CD4-positive, alpha-beta T cell treated with Interleukin-12 subunit alpha and Interleukin-12 subunit beta, for 1 hour (primary cell): Measurements from ENCODE around the gene CLDN16.

Experiments used
- DNase-seq: peaks from one replicate; pipeline ENCODE4 v3.0.0-alpha.2; 2020

CLDN16 gene

GRCh38 chr3:190387578-190388213, at the start of gene CLDN16:
CLDN16 (plus strand) TSS chr3:190388163; CDS start chr3:190388330, 167 bp downstream.
- no peak for DNase-seq

GRCh38 chr3:190338717-190339116, 49.2 kb upstream of the CLDN16 start:
- DNase-seq: no peak

- DNase-seq: no peak
Observed at GRCh38 chr3:190339130-190339529, 48.8 kb upstream of the CLDN16 start.

GRCh38 chr3:190340071-190340470, 47.9 kb upstream of the CLDN16 start:
- DNase-seq: no peak

- DNase-seq: no peak
Observed at GRCh38 chr3:190345027-190345821, 42.7 kb upstream of the CLDN16 start.

- DNase-seq: no peak
Observed at GRCh38 chr3:190345878-190346277, 42.1 kb upstream of the CLDN16 start.

- no peak for DNase-seq
Observed at GRCh38 chr3:190346541-190346940, 41.4 kb upstream of the CLDN16 start.

GRCh38 chr3:190352861-190353457, 35.0 kb upstream of the CLDN16 start:
- no peak for DNase-seq

- DNase-seq: no peak
Observed at GRCh38 chr3:190356246-190356645, 31.7 kb upstream of the CLDN16 start.

- no peak for DNase-seq
Observed at GRCh38 chr3:190357468-190357867, 30.5 kb upstream of the CLDN16 start.

GRCh38 chr3:190359813-190360212, 28.1 kb upstream of the CLDN16 start:
- DNase-seq: no peak

- no peak for DNase-seq
Observed at GRCh38 chr3:190360228-190360627, 27.7 kb upstream of the CLDN16 start.

GRCh38 chr3:190361791-190362190, 26.2 kb upstream of the CLDN16 start:
- DNase-seq: no peak

GRCh38 chr3:190362258-190362657, 25.7 kb upstream of the CLDN16 start:
- DNase-seq: no peak

GRCh38 chr3:190366133-190366532, 21.8 kb upstream of the CLDN16 start:
- DNase-seq: no peak

GRCh38 chr3:190368881-190369280, 19.1 kb upstream of the CLDN16 start:
- no peak for DNase-seq

- DNase-seq: no peak
Observed at GRCh38 chr3:190369668-190370295, 18.2 kb upstream of the CLDN16 start.

GRCh38 chr3:190370369-190370768, 17.6 kb upstream of the CLDN16 start:
- DNase-seq: no peak

GRCh38 chr3:190371152-190371551, 16.8 kb upstream of the CLDN16 start:
- no peak for DNase-seq

- DNase-seq: no peak
Observed at GRCh38 chr3:190375246-190375645, 12.7 kb upstream of the CLDN16 start.

GRCh38 chr3:190375671-190376070, 12.3 kb upstream of the CLDN16 start:
- DNase-seq: no peak

- no peak for DNase-seq
Observed at GRCh38 chr3:190378240-190378891, 9.6 kb upstream of the CLDN16 start.

- DNase-seq: no peak
Observed at GRCh38 chr3:190380184-190380583, 7.8 kb upstream of the CLDN16 start.
